HCT116 (cell line): Measurements from ENCODE around the gene PRPF4. TPM values are rescaled to one million over a fixed set of nuclear protein-coding genes. Genes with fewer than 3 reads are reported as not detected.
"Not testable (repeated sequence)": the region's sequence is repeated elsewhere in the genome, so short reads cannot be mapped to it uniquely, and the experiment has no call there.

Source experiments
- ATAC-seq: fragments of 200-7000 bp; cut with Tn5 transposase; 2 replicates; pipeline ENCODE4 v1.9.1; 2020; ENCODE audit warnings: mild to moderate bottlenecking, moderate library complexity
- BruUV-seq: library from RNA; stranded (reverse); fragments of 400-500 nt; replicated peaks from 2 replicates; lab custom pipeline; 2021; lab: Mats Ljungman, UMichigan
- CTCF ChIA-PET: fragments of 300-600 bp; sonication (Branson Sonifier 250); formaldehyde crosslinking; loops from one replicate; lab custom pipeline; 2021; ENCODE audit warnings: antibody characterized with exemption; lab: Charles Lee
- POLR2A ChIA-PET: fragments of 300-600, 350-600 bp; sonication (Branson Sonifier 250); formaldehyde crosslinking; loops from one replicate; lab custom pipeline; 2021; ENCODE audit warnings: antibody characterized with exemption; lab: Charles Lee
- RAD21 ChIA-PET, 2 experiments: fragments of 300-600 bp; sonication (Branson Sonifier 250); formaldehyde crosslinking; loops; one replicate each; lab custom pipeline; 2023; ENCODE audit warnings: low total read pairs in 2 of 2; ENCODE audit not compliant: uncharacterized antibody in 2 of 2, unreplicated experiment in 2 of 2, low non-redundant PET in 1 of 2; lab: Charles Lee
- DNase-seq: peaks from one replicate; pipeline ENCODE4 v3.0.0-alpha.2; 2010; ENCODE audit warnings: low read depth, low spot score
- H2AFZ ChIP-seq: fragments of 200-600 bp; shearing (Covaris generic), sonication (generic); 2 replicates; pipeline ENCODE4 v1.6.1; 2017; ENCODE audit warnings: low read depth, mixed run types, mixed read lengths, antibody characterized with exemption, low read length; ENCODE audit not compliant: poor library complexity, severe bottlenecking
- H3K27ac ChIP-seq: 2 replicates; pipeline ENCODE4 v1.5.1; 2012; ENCODE audit warnings: low read depth, low read length
- H3K27me3 ChIP-seq: fragments of 200-600 bp; sonication (generic); 2 replicates; pipeline ENCODE4 v1.6.1; 2016; ENCODE audit warnings: mixed run types, low read length, mixed read lengths; ENCODE audit not compliant: insufficient read depth
- H3K36me3 ChIP-seq, 2 experiments: fragments of 200-500 bp in 1 of 2; fragments of 200-600 bp in 1 of 2; sonication (Bioruptor generic) in 1 of 2; sonication (generic) in 1 of 2; 2 replicates each; pipeline versions ENCODE4 v1.5.1 to v1.6.1; 2014 to 2016; ENCODE audit warnings: low read length in 2 of 2, inconsistent platforms in 1 of 2, mixed read lengths in 1 of 2, mixed run types in 1 of 2; ENCODE audit not compliant: insufficient read depth in 2 of 2, control insufficient read depth in 1 of 2
- H3K4me1 ChIP-seq, 2 experiments: fragments of 200-600 bp in 1 of 2; sonication (generic) in 1 of 2; 2 replicates each; pipeline versions ENCODE4 v1.5.1 to v1.6.1; 2012 to 2017; ENCODE audit warnings: low read length in 2 of 2, inconsistent platforms in 1 of 2, mild to moderate bottlenecking in 1 of 2, mixed read lengths in 1 of 2, mixed run types in 1 of 2, moderate library complexity in 1 of 2; ENCODE audit not compliant: insufficient read depth in 2 of 2, control insufficient read depth in 1 of 2
- H3K4me2 ChIP-seq: fragments of 200-600 bp; sonication (generic); 2 replicates; pipeline ENCODE4 v1.6.1; 2017; ENCODE audit warnings: mixed run types, low read length, mixed read lengths
- H3K4me3 ChIP-seq, 2 experiments: fragments of 200-600 bp in 1 of 2; sonication (generic) in 1 of 2; replicated peaks in 1 of 2; 2 replicates each; pipeline ENCODE4 v1.5.1; 2011 to 2016; ENCODE audit warnings: low read length in 2 of 2, control low read depth in 1 of 2, low read depth in 1 of 2, mild to moderate bottlenecking in 1 of 2, mixed read lengths in 1 of 2, mixed run types in 1 of 2
- H3K79me2 ChIP-seq: fragments of 200-600 bp; sonication (generic); 2 replicates; pipeline ENCODE4 v1.6.1; 2017; ENCODE audit warnings: mild to moderate bottlenecking, mixed run types, low read length, moderate library complexity, mixed read lengths; ENCODE audit not compliant: insufficient read depth
- H3K9ac ChIP-seq: fragments of 200-600 bp; sonication (generic); 2 replicates; pipeline ENCODE4 v1.6.1; 2016; ENCODE audit warnings: low read length, mixed read lengths
- H3K9me2 ChIP-seq: fragments of 200-600 bp; sonication (generic), shearing (Covaris generic); 2 replicates; pipeline ENCODE4 v1.6.1; 2017; ENCODE audit warnings: mixed run types, mild to moderate bottlenecking, moderate library complexity; ENCODE audit not compliant: insufficient read depth
- H3K9me3 ChIP-seq, 2 experiments: fragments of 200-500 bp in 1 of 2; fragments of 200-600 bp in 1 of 2; sonication (Bioruptor generic) in 1 of 2; sonication (generic) in 1 of 2; 2 replicates each; pipeline ENCODE4 v1.6.1; 2014 to 2017; ENCODE audit warnings: low read length in 2 of 2, mixed read lengths in 2 of 2, inconsistent platforms in 1 of 2, low read depth in 1 of 2, mild to moderate bottlenecking in 1 of 2, mixed run types in 1 of 2, moderate library complexity in 1 of 2; ENCODE audit not compliant: control insufficient read depth in 1 of 2, insufficient read depth in 1 of 2
- H4K20me1 ChIP-seq: fragments of 200-600 bp; sonication (generic), shearing (Covaris generic); 2 replicates; pipeline ENCODE4 v1.6.1; 2017; ENCODE audit warnings: mixed run types, mild to moderate bottlenecking, moderate library complexity; ENCODE audit not compliant: insufficient read depth
- intact Hi-C: fragments of 100-400 bp; cut with micrococcal nuclease; formaldehyde crosslinking; loops from 2 replicates; pipeline ENCODE4 v1.10.0; 2022
- total RNA-seq: library from RNA; stranded (reverse); gene quantifications from one replicate; pipeline ENCODE4 v1.2.1, GENCODE V29; 2021; ENCODE audit not compliant: unreplicated experiment
- TF ChIP-seq, protein P1 (sequence below): IDR thresholded peaks from 2 replicates; pipeline ENCODE4 v1.6.1; 2011; ENCODE audit warnings: mild to moderate bottlenecking, low read length, moderate library complexity; ENCODE audit not compliant: insufficient replicate concordance; ENCODE audit errors: extremely low read depth

Gene PRPF4
- total RNA-seq, 1 experiment from 2014 or later = 53.9 TPM

DNA sequence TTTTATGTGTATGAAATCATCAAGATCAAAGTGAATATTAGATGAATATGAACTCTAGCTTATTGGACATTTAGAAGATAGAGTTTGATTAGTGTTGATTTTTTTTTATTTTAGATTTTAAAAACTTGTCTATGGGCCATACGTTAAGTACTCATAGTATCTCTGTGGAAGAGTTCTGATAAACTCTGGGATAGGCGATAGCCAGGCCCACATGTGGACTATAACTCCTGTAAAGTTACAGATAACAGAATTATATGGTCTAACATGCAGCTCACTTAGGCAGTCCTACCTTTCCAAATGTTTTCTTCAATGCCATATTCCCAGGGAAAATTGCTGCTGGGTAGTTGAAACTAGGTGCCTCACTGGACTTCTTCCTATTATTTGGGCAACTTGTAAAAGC is 43.8 kb upstream of the PRPF4 start:
- no peak overlapping the region for H3K4me2 ChIP-seq
- H3K36me3 ChIP-seq = no peaks in the 10 kb centered on the region
- no TSS peak for BruUV-seq
- no peak overlapping the region for H3K9ac ChIP-seq
- no peak for ATAC-seq
- DNase-seq = no peak
- ChIA-PET POLR2A (interaction anchor here (1.7 kb wide), 1 partner anchor 11 kb away, joined by 6 read pairs; the partner anchor contains the start of genes FKBP15 and SLC31A1), RAD21 (no interaction called here), CTCF (no interaction called here)
- H3K9me3 ChIP-seq = no peaks in the 10 kb centered on the region
- TF ChIP-seq, protein P1, sequence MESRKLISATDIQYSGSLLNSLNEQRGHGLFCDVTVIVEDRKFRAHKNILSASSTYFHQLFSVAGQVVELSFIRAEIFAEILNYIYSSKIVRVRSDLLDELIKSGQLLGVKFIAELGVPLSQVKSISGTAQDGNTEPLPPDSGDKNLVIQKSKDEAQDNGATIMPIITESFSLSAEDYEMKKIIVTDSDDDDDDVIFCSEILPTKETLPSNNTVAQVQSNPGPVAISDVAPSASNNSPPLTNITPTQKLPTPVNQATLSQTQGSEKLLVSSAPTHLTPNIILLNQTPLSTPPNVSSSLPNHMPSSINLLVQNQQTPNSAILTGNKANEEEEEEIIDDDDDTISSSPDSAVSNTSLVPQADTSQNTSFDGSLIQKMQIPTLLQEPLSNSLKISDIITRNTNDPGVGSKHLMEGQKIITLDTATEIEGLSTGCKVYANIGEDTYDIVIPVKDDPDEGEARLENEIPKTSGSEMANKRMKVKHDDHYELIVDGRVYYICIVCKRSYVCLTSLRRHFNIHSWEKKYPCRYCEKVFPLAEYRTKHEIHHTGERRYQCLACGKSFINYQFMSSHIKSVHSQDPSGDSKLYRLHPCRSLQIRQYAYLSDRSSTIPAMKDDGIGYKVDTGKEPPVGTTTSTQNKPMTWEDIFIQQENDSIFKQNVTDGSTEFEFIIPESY = no peak
- no peaks in the 10 kb centered on the region for H3K4me1 ChIP-seq
- intact Hi-C loops = no loop called here
- H3K9me2 ChIP-seq = no peaks in the 10 kb centered on the region
- no peak overlapping the region for H3K27ac ChIP-seq
- H3K4me3 ChIP-seq = no peak overlapping the region
- H3K27me3 ChIP-seq = no peaks in the 10 kb centered on the region
- no peak overlapping the region for H2AFZ ChIP-seq
- peaks cover 10% of the 10 kb centered on the region; the same call in 1 of the 2 replicates for H3K79me2 ChIP-seq
- no peaks in the 10 kb centered on the region for H4K20me1 ChIP-seq

DNA sequence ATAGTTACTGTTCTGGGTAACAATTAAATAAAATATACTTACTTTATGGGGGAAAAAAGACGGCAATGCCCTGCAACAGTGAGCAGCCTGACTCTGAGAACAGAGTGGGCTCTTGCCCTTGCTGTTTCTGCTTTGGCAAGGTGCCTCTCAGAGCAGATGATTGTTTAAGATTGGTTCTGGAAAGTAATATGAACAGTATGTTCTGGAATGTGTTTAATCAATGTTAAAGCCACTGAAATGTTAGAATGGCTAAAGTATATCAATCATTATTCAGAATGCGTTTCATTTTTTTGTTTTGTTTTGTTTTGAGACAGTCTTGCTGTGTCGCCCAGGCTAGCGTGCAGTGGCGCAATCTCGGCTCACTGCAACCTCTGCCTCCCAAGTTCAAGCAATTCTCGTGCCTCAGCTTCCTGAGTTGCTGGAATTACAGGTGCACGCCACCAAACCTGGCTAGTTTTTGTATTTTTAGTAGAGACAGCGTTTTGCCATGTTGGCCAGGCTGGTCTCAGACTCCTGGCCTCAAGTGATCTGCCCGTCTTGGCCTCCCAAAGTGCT is 39.7 kb upstream of the PRPF4 start:
- H3K36me3 ChIP-seq, intact Hi-C loops, H3K9me3 ChIP-seq, H2AFZ ChIP-seq, BruUV-seq, H4K20me1 ChIP-seq, H3K4me1 ChIP-seq, H3K27ac ChIP-seq, ATAC-seq, CTCF ChIA-PET, H3K4me3 ChIP-seq, H3K9ac ChIP-seq, H3K27me3 ChIP-seq, H3K9me2 ChIP-seq, RAD21 ChIA-PET, POLR2A ChIA-PET, H3K4me2 ChIP-seq, DNase-seq: not testable (repeated sequence)
- H3K79me2 ChIP-seq = peaks cover 10% of the 10 kb centered on the region; the same call in 1 of the 2 replicates
